Testis (tissue), 3 donors: Measurements from ENCODE around the gene PEX13. TPM values are rescaled to one million over a fixed set of nuclear protein-coding genes. Genes with fewer than 3 reads are reported as not detected.
A peak's percentile ranks its signal among the peaks of the same experiment; 100 is the strongest.

Experiments
- DNase-seq: peaks from one replicate; pipeline ENCODE4 v3.0.0-alpha.2; 2019
- H3K27ac ChIP-seq, 2 donors: fragments of 200-600 bp; sonication (generic); one replicate each; pipeline ENCODE4 v1.5.1; 2019
- H3K27me3 ChIP-seq: fragments of 200-600 bp; sonication (generic); one replicate; pipeline ENCODE4 v1.5.1; 2019
- H3K36me3 ChIP-seq: fragments of 200-600 bp; sonication (generic); one replicate; pipeline ENCODE4 v1.5.1; 2017; ENCODE audit warnings: low read depth; ENCODE audit errors: missing control alignments
- H3K4me1 ChIP-seq: fragments of 200-600 bp; sonication (generic); one replicate; pipeline ENCODE4 v1.5.1; 2019
- H3K4me3 ChIP-seq, 2 donors: fragments of 200-600 bp; sonication (generic); one replicate each; pipeline ENCODE4 v1.5.1; 2017 to 2019
- H3K9me3 ChIP-seq: fragments of 200-600 bp; sonication (generic); one replicate; pipeline ENCODE4 v1.5.1; 2017
- CTCF ChIP-seq, 3 experiments: fragments of 450-650 bp in 2 of 3; fragments of 200-600 bp in 1 of 3; sonication (generic) in 1 of 3; IDR thresholded peaks; one replicate each; pipeline ENCODE4 v1.5.1; 2016 to 2019; ENCODE audit warnings: antibody characterized with exemption in 3 of 3, mild to moderate bottlenecking in 2 of 3, moderate library complexity in 1 of 3
- POLR2A ChIP-seq: fragments of 450-650 bp; IDR thresholded peaks from one replicate; pipeline ENCODE4 v1.6.1; 2017; ENCODE audit warnings: antibody characterized with exemption, mild to moderate bottlenecking, moderate library complexity
- WGBS, 2 donors: methylation state at CpG; one replicate each; pipeline ENCODE4 v1.1.5; 2018; 5-methylcytosine and 5-hydroxymethylcytosine counted together
- intact Hi-C: fragments of 100-400 bp; cut with DNase I; formaldehyde crosslinking; loops from one replicate; pipeline ENCODE4 v1.15.1; 2023; ENCODE audit warnings: low total_unique reads
- polyA plus RNA-seq: library from polyadenylated mRNA; stranded (reverse); fragments of 350-450 nt; fragmentation: Illumina TruSeq; extraction: RNeasy Lipid Tissue Mini Kit (QIAGEN cat#74804); gene quantifications from one replicate; pipeline ENCODE4 v1.2.3, GENCODE V29; 2014; ENCODE audit warnings: low read depth, low replicate concordance; ENCODE audit not compliant: insufficient read depth
- total RNA-seq, 2 donors: library from RNA; depleted of rRNA; stranded (reverse); fragments of >200 nt; gene quantifications; one replicate each; pipeline ENCODE4 v1.2.3, GENCODE V29; 2016

PEX13 gene
- total and polyA plus RNA-seq, 3 donors from 2014 or later = 34.6 to 44.3 (median 39.0) TPM

GRCh38 chr2:61057562-61057961 is 40.0 kb downstream of the PEX13 start:
- no peak overlapping the region for H3K27ac ChIP-seq
- no peak overlapping the region for H3K4me3 ChIP-seq
- no peaks in the 10 kb centered on the region for H3K4me1 ChIP-seq
- no peaks in the 10 kb centered on the region for H3K36me3 ChIP-seq
- DNase-seq = no peak
- no peaks in the 10 kb centered on the region for H3K9me3 ChIP-seq
- TF ChIP-seq POLR2A (no peak), CTCF (IDR thresholded peaks at IDR 0.05) (no peak)
- H3K27me3 ChIP-seq = no peaks in the 10 kb centered on the region
- intact Hi-C loops = no loop called here

GRCh38 chr2:61059382-61059781 is 41.9 kb downstream of the PEX13 start:
- no peaks in the 10 kb centered on the region for H3K9me3 ChIP-seq
- no peak overlapping the region for H3K27ac ChIP-seq
- no peak overlapping the region for H3K4me3 ChIP-seq
- no peaks in the 10 kb centered on the region for H3K36me3 ChIP-seq
- H3K4me1 ChIP-seq = no peaks in the 10 kb centered on the region
- no peaks in the 10 kb centered on the region for H3K27me3 ChIP-seq
- DNase-seq = no peak
- intact Hi-C loops = no loop called here
- TF ChIP-seq POLR2A = no peak
- TF ChIP-seq CTCF (IDR thresholded peaks at IDR 0.05) = no peak

- Histone ChIP-seq H3K36me3 (no peaks in the 10 kb centered on the region), H3K27me3 (no peaks in the 10 kb centered on the region), H3K27ac (peak within 1 kb of the TSS; percentile 60 to 79), H3K4me1 (no peaks in the 10 kb centered on the region), H3K9me3 (no peaks in the 10 kb centered on the region), H3K4me3 (peak within 1 kb of the TSS; percentile 81 to 85)
- 1% methylated on average over 15 to 45 of the region's 112 CpGs for WGBS, 2 donors
- intact Hi-C loops = no loop called here
- DNase-seq = peak; percentile 88
- TF ChIP-seq CTCF (IDR thresholded peaks at IDR 0.05) = no peak
- TF ChIP-seq POLR2A = no peak
Measured at GRCh38 chr2:61065714-61066709, 48.5 kb downstream of the PEX13 start, which contains the start of gene SANBR. Gene SANBR (plus strand): TSS chr2:61065871. CDS start chr2:61070351, 4,480 bp downstream.

- Histone ChIP-seq H3K27ac (no peak overlapping the region), H3K4me3 (no peak overlapping the region), H3K9me3 (no peaks in the 10 kb centered on the region), H3K36me3 (no peaks in the 10 kb centered on the region), H3K27me3 (no peaks in the 10 kb centered on the region), H3K4me1 (no peaks in the 10 kb centered on the region)
- intact Hi-C loops = no loop called here
- TF ChIP-seq POLR2A (no peak), CTCF (IDR thresholded peaks at IDR 0.05) (no peak)
- 93 to 100% methylated on average over 1 of the region's 1 CpG for WGBS, 2 donors
- no peak for DNase-seq
Measured at GRCh38 chr2:61074100-61074499, 56.6 kb downstream of the PEX13 start.
